Panc1 (cell line): ENCODE data around the gene DNAL1.

Experiments
- TF ChIP-seq, protein P1 (sequence below): fragments of 450-650 bp; IDR thresholded peaks from 2 replicates; pipeline ENCODE4 v1.5.1; 2017; ENCODE audit warnings: mild to moderate bottlenecking
- TF ChIP-seq, protein P2 (sequence below), 2 experiments: IDR thresholded peaks; 2 replicates each; pipeline ENCODE4 v1.6.1; 2011 to 2012; ENCODE audit warnings: low read depth in 2 of 2, control low read depth in 1 of 2, low read length in 1 of 2, mild to moderate bottlenecking in 1 of 2, moderate library complexity in 1 of 2; ENCODE audit not compliant: insufficient read depth in 1 of 2

DNA sequence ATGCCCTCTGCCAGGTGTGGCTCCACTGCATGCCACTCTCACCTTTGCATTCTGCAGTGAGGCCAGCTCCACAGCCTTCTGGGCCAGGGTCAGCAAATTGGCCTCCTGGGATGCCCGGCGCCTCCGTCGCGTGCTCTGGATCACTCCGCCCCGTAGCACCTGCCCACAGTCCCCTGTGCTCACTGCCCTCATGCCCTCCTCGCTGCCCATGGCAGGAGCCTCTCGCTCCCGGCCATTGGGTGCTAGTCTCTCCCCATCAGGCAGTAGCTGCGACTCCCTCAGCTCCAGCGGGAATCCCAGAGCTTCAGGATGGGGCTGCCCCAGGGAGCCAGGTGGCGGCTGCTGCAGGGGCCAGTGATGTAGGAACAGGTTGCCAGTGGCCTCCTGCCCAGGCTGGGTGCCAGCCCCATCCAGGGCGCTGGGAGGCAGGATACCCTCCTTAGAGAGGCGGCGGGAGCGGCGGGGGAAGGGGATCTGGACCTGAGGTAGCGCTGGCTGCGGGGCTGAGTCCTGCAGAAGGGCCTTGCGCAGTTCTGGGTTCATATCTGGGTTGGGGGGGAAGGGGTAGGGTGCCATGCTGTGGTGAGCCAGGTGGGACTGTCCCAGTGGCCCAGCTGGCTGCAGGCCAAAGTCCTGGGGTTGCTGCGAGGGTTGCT is 93.9 kb downstream of the DNAL1 start:
- TF ChIP-seq, protein P1, sequence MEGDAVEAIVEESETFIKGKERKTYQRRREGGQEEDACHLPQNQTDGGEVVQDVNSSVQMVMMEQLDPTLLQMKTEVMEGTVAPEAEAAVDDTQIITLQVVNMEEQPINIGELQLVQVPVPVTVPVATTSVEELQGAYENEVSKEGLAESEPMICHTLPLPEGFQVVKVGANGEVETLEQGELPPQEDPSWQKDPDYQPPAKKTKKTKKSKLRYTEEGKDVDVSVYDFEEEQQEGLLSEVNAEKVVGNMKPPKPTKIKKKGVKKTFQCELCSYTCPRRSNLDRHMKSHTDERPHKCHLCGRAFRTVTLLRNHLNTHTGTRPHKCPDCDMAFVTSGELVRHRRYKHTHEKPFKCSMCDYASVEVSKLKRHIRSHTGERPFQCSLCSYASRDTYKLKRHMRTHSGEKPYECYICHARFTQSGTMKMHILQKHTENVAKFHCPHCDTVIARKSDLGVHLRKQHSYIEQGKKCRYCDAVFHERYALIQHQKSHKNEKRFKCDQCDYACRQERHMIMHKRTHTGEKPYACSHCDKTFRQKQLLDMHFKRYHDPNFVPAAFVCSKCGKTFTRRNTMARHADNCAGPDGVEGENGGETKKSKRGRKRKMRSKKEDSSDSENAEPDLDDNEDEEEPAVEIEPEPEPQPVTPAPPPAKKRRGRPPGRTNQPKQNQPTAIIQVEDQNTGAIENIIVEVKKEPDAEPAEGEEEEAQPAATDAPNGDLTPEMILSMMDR = no peak
- TF ChIP-seq, protein P2, sequence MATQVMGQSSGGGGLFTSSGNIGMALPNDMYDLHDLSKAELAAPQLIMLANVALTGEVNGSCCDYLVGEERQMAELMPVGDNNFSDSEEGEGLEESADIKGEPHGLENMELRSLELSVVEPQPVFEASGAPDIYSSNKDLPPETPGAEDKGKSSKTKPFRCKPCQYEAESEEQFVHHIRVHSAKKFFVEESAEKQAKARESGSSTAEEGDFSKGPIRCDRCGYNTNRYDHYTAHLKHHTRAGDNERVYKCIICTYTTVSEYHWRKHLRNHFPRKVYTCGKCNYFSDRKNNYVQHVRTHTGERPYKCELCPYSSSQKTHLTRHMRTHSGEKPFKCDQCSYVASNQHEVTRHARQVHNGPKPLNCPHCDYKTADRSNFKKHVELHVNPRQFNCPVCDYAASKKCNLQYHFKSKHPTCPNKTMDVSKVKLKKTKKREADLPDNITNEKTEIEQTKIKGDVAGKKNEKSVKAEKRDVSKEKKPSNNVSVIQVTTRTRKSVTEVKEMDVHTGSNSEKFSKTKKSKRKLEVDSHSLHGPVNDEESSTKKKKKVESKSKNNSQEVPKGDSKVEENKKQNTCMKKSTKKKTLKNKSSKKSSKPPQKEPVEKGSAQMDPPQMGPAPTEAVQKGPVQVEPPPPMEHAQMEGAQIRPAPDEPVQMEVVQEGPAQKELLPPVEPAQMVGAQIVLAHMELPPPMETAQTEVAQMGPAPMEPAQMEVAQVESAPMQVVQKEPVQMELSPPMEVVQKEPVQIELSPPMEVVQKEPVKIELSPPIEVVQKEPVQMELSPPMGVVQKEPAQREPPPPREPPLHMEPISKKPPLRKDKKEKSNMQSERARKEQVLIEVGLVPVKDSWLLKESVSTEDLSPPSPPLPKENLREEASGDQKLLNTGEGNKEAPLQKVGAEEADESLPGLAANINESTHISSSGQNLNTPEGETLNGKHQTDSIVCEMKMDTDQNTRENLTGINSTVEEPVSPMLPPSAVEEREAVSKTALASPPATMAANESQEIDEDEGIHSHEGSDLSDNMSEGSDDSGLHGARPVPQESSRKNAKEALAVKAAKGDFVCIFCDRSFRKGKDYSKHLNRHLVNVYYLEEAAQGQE (IDR thresholded peaks at IDR 0.05; ENCODE audit: insufficient read depth in 1 of 2, low read depth in 2 of 2, low read length in 1 of 2) = no peak
